MV-4-11 (cell line): ENCODE results near the gene BTNL9.
"Not testable (repeated sequence)": the region's sequence is repeated elsewhere in the genome, so short reads cannot be mapped to it uniquely, and the experiment has no call there.

ENCODE experiments used
- DNase-seq: peaks from one replicate; lab custom pipeline; 2025; lab: John Stamatoyannopoulos, UW

The BTNL9 gene

DNA sequence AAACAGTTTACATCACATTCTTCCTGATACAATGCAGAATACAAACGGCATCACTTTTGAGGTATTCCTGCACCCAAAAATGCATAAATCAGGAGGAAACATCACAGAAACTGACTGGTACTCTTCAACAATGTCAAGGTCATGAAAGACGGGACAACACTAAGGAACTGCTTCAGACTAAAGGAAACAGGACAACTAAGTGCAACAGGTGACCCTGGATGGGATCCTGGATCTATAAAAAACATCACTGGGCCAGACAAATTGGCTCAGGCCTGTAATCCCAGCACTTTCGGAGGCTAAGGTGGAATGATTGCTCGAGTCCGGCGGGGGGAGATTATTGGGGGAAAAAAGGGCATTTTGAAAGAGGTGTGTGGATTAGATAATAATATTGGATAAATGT lies 22.6 kb downstream of the BTNL9 start:
- no peak for DNase-seq

DNA sequence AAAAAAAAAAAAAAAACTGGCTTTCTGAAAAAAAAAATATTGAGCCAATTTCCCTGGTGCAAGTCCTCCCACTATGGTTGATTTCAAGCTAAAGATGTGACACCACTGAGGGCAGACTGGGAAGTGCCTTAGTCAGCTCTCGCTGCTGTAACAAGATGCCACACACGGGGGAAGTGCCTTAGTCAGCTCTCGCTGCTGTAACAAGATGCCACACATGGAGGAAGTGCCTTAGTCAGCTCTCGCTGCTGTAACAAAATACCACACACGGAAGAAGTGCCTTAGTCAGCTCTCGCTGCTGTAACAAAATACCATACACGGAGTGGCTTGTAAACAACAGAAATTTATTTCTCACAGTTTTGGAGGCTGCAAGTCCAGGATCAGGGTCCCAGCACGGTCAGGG lies 23.4 kb downstream of the BTNL9 start:
- no peak for DNase-seq

DNA sequence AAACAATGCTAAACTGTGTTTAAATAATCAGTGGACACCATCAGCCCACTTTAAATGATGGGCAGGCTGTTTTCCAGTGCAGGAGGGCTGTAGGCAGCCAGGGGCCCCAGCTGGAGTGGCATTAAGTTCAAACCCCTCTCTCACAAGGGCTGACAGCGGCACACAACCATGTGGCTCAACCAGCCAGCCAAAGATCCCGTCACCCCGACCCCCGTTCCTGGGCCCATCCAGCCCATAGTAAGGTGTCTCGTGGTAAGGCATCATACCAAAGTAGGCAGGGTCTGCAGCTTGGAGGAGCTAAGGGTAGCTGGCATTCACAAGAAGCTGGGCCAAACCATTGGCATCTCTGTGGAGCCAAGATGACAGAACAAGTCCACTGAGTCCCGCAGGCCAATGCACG lies 24.9 kb downstream of the BTNL9 start:
- no peak for DNase-seq

DNA sequence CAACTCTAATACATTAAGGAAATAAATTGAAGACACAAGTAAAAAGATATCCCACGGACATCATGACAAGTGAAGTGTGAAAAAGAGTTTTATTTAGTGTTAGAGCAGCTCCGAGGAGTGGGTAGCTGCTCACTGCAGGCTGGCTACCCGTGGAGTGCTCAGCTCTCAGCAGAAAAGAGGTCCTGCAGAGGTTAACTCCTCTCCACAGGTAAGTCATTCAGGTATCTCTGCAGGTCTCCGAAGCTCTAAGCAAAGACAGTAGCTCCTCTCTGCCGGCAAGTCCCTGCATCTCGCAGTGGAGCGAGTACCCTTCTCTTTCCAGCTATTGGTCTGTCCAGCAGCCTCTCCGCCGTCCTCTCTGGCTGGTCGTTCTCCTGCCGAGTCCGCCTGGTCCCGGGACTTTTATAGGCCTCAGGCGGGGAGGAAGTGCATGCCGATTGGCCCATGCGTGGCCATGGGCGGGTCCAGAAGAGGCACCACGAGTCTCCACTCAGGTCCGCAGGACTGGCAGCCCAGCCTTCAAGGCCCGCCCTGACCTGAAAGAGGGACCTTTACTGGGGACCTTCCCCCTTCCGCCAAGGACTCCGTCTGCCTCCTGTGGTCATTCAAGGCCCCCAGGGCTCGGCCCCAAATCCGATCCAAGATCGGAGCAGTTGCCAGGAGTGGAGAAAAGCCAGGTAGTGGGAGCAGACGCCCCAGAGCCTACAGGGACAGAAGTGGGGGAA lies 29.9 kb downstream of the BTNL9 start:
- no peak for DNase-seq

DNA sequence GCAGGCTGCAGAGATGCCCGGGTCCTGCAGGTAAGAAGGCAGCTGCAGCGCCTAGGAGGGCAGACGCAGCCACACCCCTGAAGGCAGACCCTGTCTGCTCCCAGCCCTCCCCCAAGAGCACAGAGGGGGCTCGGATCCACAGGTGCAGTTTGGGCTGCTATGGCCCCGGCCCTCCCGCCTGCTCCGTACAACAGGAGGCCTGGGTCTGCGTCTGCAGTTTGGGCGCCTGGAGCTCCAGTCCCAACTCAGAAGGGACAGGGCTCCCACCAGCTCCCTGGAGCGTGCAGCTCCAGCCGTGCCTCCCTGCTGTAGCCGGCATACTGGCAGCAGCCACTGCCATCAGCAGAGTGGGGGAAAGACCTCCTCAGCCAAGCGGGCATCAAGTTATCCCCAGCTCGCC lies 30.5 kb downstream of the BTNL9 start:
- no peak for DNase-seq

DNA sequence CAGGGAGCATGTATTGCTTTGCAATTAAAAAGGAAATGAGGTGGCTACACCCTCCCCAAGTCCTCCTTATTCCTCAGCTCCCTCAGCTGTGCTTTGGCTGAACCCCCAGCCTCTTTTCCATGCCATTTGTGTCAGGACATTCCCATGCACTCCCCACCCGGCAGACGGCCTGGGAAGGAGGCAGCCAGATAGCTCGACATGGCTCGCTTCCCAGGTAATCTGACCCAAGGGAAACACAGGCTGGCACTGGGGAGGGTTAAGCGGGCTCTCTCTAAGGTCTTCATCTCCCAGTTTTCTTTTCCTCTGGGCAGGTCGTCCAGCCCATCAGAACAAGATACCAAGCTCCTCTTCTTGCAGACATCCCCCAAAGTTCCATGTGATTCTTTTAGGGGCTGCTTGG lies 31.2 kb downstream of the BTNL9 start:
- no peak for DNase-seq

GRCh38 chr5:181076920-181077319 lies 36.9 kb downstream of the BTNL9 start:
- no peak for DNase-seq

DNA sequence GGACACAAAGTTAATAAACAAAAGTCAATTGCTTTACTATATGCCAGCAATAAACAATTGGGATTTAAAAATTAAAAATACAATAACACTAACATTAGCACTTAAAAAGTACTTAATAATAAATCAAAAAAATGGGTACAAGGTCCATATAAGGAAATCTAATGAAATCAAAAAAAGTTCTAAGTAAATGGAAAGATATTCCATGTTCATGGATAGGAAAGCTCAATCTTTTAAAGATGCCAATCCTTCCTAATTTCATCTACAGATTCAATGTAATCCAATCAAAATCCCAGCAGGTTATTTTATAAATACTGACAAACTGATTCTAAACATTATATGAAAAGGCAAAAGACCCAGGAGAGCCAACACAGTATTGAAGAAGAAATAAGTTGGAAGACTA lies 41.9 kb downstream of the BTNL9 start:
- no peak for DNase-seq

GRCh38 chr5:181084621-181085195 lies 44.6 kb downstream of the BTNL9 start:
- DNase-seq, result no peak

GRCh38 chr5:181086026-181086883 lies 46.2 kb downstream of the BTNL9 start:
- no peak for DNase-seq

DNA sequence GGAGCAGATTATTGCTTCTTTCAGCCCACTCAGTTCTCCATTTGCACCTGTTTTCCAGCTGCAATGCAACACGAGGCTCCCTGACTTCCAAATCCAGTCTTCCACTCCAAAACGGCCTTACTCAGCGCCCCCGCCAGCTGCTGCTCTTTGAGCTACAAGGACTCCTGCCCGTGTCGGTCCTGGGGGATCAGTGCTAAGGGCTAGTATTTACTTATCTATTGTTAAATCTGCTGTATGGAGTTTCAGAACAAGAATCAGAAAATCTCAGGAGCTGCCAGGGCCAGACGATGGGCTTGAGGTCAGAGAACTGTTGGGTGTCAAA lies 46.8 kb downstream of the BTNL9 start:
- no peak for DNase-seq

- DNase-seq, result no peak
Measured at GRCh38 chr5:181087309-181087708, 47.2 kb downstream of the BTNL9 start.

- DNase-seq, result no peak
Measured at GRCh38 chr5:181088289-181088688, 48.2 kb downstream of the BTNL9 start.

DNA sequence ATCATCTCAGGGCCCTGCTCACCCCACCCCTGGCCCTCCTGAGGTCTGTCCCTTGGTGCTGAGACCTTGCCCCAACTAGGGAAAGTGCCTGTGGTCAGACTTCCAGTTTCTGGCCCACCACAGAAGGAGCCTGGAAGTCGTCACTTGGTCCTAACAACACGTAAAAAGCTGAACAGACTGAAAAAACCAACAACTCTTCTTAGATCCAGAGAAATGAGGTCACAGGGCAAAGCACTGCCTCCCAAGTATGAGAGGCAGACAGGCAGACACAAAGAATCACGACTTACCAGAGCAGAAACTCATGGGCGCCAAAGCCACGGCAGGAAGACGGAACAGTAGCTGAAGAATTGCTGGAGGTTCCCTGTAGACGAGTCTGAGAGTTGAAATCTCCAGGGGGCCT lies 52.4 kb downstream of the BTNL9 start:
- DNase-seq, result no peak

GRCh38 chr5:181095162-181095561 lies 55.1 kb downstream of the BTNL9 start:
- not testable (repeated sequence) for DNase-seq

GRCh38 chr5:181096721-181097382 lies 56.8 kb downstream of the BTNL9 start:
- DNase-seq, result not testable (repeated sequence)

DNA sequence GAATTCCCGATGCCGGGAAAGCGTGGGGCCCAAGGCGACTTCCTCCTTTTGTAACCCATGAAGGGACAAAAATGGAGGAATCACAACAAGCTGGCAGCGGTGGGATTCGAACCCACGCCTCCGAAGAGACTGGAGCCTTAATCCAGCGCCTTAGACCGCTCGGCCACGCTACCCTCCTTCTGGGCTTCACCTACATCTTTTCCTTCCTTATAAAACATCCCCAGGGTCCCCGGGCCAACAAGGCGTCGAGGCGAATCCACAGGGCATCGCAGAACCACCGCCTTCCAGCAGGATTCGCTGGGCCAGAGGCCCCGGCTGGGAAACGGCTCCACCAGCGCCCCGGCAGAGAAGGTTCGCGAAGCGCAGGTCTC lies 57.3 kb downstream of the BTNL9 start:
- not testable (repeated sequence) for DNase-seq

DNA sequence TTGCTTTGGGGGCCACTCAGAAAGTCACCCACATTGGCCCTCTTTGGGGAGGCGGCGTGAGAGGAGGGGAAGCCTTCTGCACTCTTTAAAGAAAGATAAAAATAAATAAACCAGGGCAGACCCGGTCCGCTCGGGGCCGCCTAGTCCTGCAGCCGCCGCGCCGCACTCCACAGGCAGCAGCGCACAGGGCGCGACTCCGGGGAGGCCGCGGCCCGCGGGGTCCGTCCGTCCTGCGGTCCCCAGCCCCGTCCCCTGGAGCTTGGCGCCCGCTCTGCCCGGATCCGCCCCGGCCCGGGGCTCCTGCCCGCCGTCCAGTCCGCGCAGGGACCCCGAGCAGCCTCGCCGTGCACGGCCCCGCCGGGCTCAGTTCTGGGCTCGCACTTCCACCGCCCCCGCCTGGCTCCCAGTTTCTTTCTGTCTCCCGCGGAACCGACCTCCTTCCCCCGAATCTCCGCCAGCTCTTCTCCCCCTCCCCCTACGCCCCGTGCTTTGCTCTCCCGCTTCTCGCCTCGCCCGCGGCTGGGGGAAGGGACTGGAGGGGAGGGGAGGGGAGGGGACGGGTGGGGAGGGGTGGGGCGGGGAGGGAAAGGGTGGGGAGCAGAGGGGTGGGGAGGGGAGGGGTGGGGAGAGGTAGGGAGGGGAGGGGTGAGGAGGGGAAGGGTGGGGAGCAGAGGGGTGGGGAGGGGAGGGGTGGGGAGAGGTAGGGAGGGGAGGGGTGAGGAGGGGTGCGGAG lies 57.9 kb downstream of the BTNL9 start:
- not testable (repeated sequence) for DNase-seq

GRCh38 chr5:181098762-181099601 lies 58.9 kb downstream of the BTNL9 start:
- no peak for DNase-seq

- no peak for DNase-seq
Measured at GRCh38 chr5:181099602-181100086, 59.6 kb downstream of the BTNL9 start.
